ENCODE measurements around the gene TNPO1.

Gene TNPO1

DNA sequence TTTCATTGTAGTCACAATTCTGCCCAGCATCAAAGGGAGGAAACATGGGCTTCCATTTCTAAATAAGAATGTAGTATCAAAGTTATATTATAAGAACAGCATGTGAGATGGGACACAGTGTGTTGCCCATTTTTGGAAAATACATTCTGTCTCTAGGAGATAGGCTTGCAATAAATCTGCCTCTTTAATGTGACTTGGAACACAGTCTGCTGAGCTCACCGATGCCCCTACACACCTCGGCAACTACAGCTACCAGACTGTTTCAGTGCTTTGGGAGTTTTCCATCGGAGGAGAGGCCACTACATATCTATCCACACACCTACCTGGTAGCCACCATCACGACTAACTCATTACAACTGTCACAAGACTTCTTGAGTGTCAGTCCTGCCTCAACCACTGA, 120.4 kb downstream of the TNPO1 start:
- no peak for DNase-seq

DNA sequence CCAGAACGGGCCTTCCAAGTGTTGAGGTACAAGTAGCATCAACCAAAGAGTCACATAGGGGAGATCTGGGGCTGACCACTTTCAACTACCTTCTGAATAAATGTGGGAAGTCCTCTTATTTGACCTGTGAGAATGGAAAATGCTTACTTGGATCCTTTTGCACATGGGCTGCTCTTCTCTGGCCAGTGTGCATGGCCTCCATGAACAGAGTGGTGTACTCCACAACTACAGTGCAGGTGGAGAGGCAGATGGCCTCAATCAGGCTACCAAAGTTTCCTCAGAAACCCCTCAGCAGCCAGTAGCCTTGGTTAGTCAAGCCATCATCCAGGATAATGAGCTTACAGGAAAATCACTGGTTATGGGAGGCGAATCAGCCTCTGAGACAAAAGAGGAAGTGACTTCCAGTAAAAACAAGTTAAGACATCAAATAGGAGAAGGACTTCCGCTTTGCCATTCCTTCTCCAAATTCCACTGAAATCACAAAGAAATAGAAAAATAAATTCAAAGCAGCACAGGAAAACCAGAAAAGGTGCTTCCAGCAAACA, 121.1 kb downstream of the TNPO1 start:
- DNase-seq = no peak

DNA sequence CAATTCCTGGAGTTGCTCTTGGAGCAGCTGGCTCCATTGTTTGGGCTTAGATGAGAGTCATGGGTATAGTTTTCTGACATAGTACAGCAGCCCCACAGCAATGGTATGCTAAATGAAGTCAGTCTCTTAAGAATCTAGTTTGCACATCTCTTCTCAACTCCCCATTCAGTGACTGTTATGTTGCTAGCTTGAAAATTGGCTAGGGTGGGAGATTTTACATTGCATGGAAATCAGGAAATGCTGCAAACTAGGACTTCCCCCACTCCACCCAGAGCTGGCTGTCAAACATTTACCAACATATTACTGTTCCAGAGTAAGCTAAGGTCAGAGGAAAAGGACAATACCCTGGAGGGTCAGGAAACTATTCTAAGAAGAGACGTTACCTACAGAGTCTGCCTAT, 121.7 kb downstream of the TNPO1 start:
- DNase-seq = no peak

DNA sequence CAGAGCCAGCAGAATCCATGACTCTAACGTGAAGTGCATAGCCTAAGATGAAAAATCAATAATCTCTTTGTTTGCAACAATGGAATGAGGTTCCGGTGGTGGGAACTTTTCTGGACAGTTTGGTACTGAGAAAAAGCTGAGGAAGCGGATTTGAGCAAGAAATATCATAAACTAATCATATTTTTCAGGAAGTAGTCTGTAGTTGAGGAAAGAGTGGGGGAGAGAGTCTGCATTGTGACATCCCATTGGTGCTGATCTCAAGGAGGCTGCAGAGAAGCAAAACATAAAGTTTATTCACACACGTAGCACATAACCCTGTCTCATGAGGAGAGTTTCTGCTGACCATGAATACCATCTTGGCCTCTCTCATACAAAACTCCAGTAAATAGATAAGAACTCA, 123.6 kb downstream of the TNPO1 start:
- no peak for DNase-seq

DNA sequence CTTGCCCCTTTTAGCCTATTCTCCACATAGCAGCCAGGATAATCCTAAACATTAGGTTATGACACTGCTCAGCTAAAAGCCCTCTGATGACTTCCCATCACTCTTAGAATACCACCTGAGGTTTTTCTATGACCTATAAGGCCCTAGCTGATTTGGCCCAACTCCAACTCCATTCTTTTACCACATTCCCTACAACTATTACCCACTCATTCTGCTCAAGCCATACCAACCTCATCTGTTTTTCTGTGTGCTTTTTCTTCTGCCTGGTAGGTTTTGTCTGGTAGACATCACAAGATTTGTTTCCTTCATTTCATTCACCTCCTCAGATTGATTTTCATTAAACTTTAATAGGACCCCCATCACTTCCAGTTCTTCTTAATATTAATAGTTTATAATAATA, 126.8 kb downstream of the TNPO1 start:
- no peak for DNase-seq

DNA sequence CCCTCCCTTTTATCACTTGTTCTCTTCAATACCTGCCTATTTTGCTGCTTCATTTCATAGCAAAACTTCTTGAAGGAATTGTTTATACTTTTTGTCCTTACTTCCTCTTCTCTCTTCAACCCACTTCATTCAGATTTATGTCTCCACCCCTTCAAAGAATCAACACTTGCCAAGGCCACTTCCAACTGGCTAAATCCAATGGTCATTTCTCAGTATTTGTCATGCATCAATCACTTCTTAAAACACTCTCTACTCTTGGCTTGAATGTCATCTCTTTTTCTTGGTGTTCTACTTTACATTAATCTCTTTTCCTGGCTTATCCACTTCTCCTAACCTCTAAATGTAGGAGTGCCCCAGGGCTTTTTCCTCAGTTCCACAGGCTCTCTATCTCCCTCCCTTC, 131.0 kb downstream of the TNPO1 start:
- DNase-seq = no peak

DNA sequence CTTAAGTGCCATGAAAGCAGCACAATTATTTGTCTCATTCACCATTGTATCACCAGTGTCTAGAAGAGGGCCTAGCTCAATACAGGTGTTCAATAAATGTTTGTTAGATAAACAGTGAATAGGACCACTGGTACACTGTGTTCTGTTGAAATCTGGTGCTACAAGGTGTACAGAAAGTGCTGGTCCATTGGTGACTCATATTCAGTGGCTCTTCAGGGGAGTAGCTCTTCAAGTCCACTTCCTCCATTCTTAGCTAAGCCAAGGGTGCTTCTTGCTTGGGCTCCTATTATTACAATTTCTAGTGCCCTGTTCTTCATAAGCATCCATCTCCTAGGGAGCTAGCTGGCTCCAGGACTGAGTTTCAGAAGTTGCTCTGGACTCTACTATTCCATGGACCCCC, 133.0 kb downstream of the TNPO1 start:
- peak; percentile 42 for DNase-seq

DNA sequence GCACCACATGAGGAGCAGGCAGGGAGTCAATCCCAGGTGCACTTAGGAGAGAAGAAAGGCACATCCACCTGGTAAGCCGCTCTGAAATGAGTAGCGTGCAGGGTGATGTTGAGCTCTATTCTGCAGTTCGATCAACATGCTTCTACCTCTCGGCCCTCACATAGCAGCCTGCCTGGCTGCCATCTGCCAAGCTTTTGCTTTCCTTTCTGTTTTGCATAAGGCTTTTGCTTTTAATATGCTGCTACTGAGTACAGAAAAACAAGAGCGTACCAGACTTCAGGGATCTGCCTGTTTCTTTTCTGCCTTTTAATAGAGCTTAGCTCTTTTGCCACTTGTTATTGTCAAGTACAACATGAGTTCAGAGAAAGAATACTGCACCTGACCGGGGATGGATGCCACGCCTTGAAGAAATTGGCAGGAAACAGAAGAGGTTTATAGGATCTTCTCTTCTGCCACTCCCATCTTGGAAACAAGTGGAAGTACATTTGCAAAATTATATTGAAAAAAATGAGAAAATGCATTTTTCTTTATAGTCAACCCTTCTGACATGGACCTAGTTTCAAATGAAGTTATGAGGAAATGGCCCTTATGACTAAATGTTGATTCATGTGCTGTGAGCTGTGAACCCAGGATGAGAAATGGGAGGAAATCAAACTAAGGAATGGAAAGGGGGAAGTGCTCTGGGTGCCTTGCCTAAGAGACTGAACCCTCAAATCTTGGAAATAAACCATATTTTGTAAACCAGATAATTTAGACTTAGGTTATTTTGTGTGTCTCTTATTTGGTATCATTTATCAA, 135.4 kb downstream of the TNPO1 start:
- DNase-seq = peak; percentile 37

DNA sequence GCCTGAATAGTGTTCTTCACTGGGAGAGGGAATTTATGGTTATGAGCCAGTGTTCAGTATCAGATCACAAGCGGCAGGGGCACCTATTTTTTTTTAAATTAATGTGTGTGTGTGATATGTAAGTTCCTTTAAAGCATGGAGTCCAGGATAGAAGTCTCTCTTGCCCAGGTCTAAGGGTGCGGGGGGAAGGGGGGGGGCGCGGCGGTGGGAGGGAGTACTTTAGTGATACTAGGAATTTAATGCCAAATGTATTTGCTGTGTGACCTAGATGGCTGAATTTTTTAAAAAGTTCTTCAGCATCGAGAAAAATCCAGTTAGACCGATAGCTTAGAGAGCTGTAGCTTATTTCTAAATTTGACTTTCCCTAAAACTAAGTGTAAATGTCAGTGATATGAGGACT, 137.9 kb downstream of the TNPO1 start:
- no peak for DNase-seq

DNA sequence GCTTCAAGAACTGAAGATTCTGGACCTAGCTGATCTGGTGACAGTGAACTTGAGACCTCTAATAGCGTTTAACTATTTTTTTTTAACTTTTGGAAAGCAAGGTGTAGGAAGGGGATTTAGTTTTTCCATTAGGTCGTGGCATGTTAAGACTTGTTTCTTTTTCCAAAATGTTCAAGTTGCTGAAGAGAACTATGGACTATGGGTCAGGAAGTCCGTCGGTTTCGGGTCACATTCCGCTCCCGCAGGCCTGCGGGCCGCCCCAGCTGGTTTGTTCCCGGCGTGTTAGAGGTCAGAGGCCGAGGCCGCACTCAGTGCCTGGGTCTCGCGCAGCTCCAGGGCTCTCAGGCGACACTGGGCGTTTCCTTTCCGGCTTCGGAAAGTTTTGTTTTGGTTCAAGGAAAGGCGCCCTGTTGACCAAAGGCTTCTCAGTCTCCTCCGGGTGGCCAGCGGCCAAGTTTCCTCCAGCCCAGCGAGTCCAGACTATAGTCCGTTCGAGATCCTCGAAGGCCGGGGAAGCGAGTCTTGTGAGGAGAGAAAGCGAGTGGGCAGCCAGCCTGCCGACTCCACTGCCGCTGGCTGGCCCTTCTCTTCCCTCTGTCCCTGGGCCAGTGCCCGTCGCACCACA, 138.8 kb downstream of the TNPO1 start:
- peak; percentile 85 for DNase-seq

DNA sequence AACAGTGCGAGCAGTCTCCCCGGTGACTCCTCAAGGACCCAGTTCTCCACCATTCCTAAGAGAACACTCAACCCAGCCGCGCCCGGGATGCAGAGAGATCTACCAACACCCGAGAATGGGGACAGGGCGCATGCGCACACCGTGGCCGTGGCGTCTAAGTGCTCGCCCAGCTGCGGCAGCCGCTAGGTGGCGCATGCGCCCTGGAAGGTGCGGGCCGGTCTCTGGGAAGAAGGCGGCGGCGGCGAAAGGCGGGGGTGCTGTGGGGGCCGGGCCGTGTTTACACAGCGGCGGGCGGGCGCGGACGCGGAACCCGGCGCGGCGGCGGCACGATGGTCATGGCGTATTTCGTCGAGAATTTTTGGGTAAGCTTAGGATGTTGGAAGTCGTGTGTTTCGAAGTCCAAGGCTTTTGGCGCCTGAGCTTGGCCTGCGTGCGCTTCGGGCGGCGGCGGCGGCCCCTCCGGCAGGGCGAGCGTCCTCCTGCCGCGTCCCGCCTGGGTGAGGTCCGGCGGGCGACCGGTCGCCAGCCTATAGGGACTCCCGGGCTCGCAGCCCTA, 139.4 kb downstream of the TNPO1 start, which contains the start of gene FCHO2:
Gene FCHO2, plus strand, starts transcription at position 274 of the 556 bp plus-strand sequence. Its CDS starts 56 bp downstream, at position 330.
- peak; percentile 98 for DNase-seq

DNA sequence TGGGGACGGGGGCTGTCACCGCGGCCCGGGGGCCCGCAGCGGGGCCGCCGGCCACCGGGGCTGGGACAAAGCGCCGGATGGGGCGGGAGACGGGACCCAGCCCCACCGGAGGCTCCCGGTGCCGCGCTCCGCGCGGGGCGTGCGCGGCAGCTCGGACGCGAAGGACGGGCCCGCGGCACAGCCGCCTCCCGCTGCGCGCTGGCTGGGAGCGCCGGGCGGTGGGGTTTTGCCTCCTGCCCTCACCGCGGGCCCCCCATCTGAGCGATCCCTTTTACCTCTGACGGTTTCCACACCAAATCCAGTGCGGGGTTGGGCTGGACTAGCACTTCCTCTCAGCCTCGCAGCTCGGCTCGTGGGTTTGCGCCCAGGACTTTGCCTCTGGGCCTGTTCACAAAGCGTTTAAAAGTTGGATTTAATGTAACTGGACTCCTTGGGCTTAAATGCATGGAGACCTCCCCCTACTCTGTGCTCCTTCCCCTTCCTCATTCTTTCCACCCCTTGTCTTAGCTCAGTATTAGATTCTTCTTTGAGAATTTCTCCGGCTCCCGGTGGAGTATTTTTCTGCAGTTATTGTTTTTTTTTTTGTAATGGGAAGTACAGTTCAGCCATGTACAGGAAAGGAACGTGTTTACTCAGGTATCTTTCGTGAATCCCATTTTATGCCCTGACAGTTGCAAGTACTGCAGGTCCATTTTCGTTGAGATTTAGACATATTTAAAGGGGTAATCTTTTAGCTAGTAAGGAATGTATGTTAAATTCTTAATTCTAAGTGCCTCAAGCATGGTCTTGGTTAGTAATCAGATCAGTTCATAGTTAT, 140.1 kb downstream of the TNPO1 start:
- peak; percentile 82 for DNase-seq

DNA sequence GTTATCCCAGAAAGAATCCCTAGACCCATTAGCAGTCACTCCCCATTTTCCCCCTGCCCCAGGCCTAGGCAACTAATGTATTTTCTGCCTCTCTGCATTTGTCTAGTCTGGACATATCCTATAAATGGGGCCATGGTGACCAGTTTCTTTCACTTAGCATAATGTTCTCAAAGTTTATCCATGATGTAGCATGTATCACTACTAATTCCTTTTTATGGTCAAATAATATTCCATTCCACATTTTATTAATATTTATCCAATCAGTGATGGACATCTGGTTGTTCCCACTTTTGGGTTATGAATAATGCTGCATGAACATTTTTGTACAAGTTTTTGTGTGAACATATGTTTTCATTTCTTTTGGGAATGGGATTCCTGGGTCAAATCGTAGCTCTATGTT, 140.9 kb downstream of the TNPO1 start:
- DNase-seq = no peak

DNA sequence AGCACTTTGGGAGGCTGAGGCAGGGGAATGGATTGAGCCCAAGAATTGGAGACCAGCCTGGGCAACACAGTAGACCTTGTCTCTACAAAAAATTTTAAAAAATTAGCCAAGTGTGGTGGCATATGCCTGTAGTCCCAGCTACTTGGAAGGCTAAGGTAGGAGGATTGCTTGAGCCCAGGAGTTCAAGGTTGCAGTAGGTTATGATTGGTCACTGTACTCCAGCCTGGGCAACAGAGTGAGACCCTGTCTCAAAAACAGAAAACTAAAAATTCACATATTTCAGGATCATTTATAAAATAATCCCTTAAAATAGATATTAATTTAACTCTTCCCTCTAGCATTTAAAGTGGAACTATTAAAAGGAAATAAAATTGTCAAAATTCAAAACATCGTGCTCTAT, 142.8 kb downstream of the TNPO1 start:
- no peak for DNase-seq

Data from DMS53 (cell line).